SK-N-SH (cell line): ENCODE measurements around the gene CCDC57. TPM values are rescaled to one million over a fixed set of nuclear protein-coding genes. Genes with fewer than 3 reads are reported as not detected.

Experiments
- CTCF ChIA-PET: fragments of 300-600, 350-600 bp; formaldehyde crosslinking; extraction: SDS; loops from one replicate; lab custom pipeline; 2021; lab: Yijun Ruan, JAX
- POLR2A ChIA-PET: fragments of 350-600 bp; sonication (Branson Sonifier 250); formaldehyde crosslinking; extraction: SDS; loops from one replicate; lab custom pipeline; 2020; ENCODE audit warnings: antibody characterized with exemption, inconsistent platforms; lab: Yijun Ruan, JAX
- DNase-seq: peaks from one replicate; pipeline ENCODE4 v3.0.0; 2012
- H2AFZ ChIP-seq: fragments of 200-600 bp; sonication (generic); 2 replicates; pipeline ENCODE4 v1.8.1; 2016; ENCODE audit warnings: antibody characterized with exemption, mild to moderate bottlenecking, low read depth
- H3F3A ChIP-seq: fragments of 200-600 bp; sonication (generic); replicated peaks from 2 replicates; pipeline ENCODE3; 2016; ENCODE audit warnings: antibody characterized with exemption, mild to moderate bottlenecking; ENCODE audit not compliant: insufficient read depth
- H3K27ac ChIP-seq, 2 experiments: fragments of 200-500 bp in 1 of 2; fragments of 200-600 bp in 1 of 2; sonication (Bioruptor generic) in 1 of 2; sonication (generic), shearing (Covaris generic) in 1 of 2; 2 replicates each; pipeline versions ENCODE4 v1.5.1 to v1.6.1; 2014 to 2016; ENCODE audit warnings: low read depth in 2 of 2, inconsistent platforms in 1 of 2, low read length in 1 of 2, mild to moderate bottlenecking in 1 of 2, mixed read lengths in 1 of 2
- H3K27me3 ChIP-seq: fragments of 200-600 bp; sonication (generic), shearing (Covaris generic); 2 replicates; pipeline ENCODE4 v1.6.1; 2016; ENCODE audit warnings: mixed run types; ENCODE audit not compliant: insufficient read depth
- H3K36me3 ChIP-seq, 2 experiments: fragments of 200-500 bp in 1 of 2; fragments of 200-600 bp in 1 of 2; sonication (Bioruptor generic) in 1 of 2; sonication (generic) in 1 of 2; replicated peaks in 1 of 2; 2 replicates each; pipeline versions ENCODE3 to v1.5.1; 2014 to 2016; ENCODE audit warnings: low read length in 1 of 2, mild to moderate bottlenecking in 1 of 2; ENCODE audit not compliant: insufficient read depth in 2 of 2, control insufficient read depth in 1 of 2
- H3K4me1 ChIP-seq, 2 experiments: fragments of 200-500 bp in 1 of 2; fragments of 200-600 bp in 1 of 2; sonication (Bioruptor generic) in 1 of 2; sonication (generic), shearing (Covaris generic) in 1 of 2; 2 replicates each; pipeline versions ENCODE4 v1.5.1 to v1.6.1; 2014 to 2016; ENCODE audit warnings: low read depth in 1 of 2, low read length in 1 of 2, mixed run types in 1 of 2; ENCODE audit not compliant: insufficient read depth in 2 of 2, control insufficient read depth in 1 of 2
- H3K4me2 ChIP-seq: fragments of 200-600 bp; sonication (generic), shearing (Covaris generic); 2 replicates; pipeline ENCODE4 v1.6.1; 2017; ENCODE audit warnings: mixed run types
- H3K4me3 ChIP-seq, 2 experiments: fragments of 200-500 bp in 1 of 2; fragments of 200-600 bp in 1 of 2; sonication (Bioruptor generic) in 1 of 2; sonication (generic), shearing (Covaris generic) in 1 of 2; 2 replicates each; pipeline versions ENCODE4 v1.5.1 to v1.8.1; 2014 to 2016; ENCODE audit warnings: low read depth in 2 of 2, inconsistent platforms in 1 of 2, low read length in 1 of 2, mild to moderate bottlenecking in 1 of 2, mixed read lengths in 1 of 2, moderate library complexity in 1 of 2
- H3K79me2 ChIP-seq: fragments of 200-600 bp; sonication (generic); 2 replicates; pipeline ENCODE4 v1.8.1; 2017; ENCODE audit warnings: mild to moderate bottlenecking; ENCODE audit not compliant: insufficient read depth
- H3K9ac ChIP-seq: fragments of 200-600 bp; sonication (generic); 2 replicates; pipeline ENCODE4 v1.6.1; 2017; ENCODE audit warnings: mixed run types
- H3K9me2 ChIP-seq: fragments of 200-600 bp; sonication (generic); 2 replicates; pipeline ENCODE4 v1.6.1; 2017; ENCODE audit warnings: mixed run types
- H3K9me3 ChIP-seq: fragments of 200-600 bp; sonication (generic); 2 replicates; pipeline ENCODE4 v1.6.1; 2017; ENCODE audit warnings: mixed run types, mild to moderate bottlenecking, moderate library complexity
- H4K20me1 ChIP-seq: fragments of 200-600 bp; sonication (generic); 2 replicates; pipeline ENCODE4 v1.6.1; 2017; ENCODE audit warnings: mild to moderate bottlenecking, mixed run types; ENCODE audit not compliant: insufficient read depth
- CHD2 ChIP-seq: fragments of 150-350 bp; IDR thresholded peaks from 2 replicates; pipeline ENCODE4 v1.6.1; 2018; ENCODE audit warnings: low read length; ENCODE audit not compliant: partially characterized antibody
- ELF1 ChIP-seq: IDR thresholded peaks from 2 replicates; pipeline ENCODE4 v1.4.0; 2012
- GATA2 ChIP-seq: sonication (generic); formaldehyde crosslinking; IDR thresholded peaks from 2 replicates; pipeline ENCODE4 v1.5.0; 2020; ENCODE audit warnings: mild to moderate bottlenecking, missing genetic modification reagents
- IRF3 ChIP-seq: fragments of 150-350 bp; IDR thresholded peaks from 2 replicates; pipeline ENCODE4 v1.6.1; 2016; ENCODE audit warnings: mild to moderate bottlenecking, low read depth, low read length
- JUND ChIP-seq: IDR thresholded peaks from 2 replicates; pipeline ENCODE4 v1.4.0; 2012
- MXI1 ChIP-seq: IDR thresholded peaks from 2 replicates; pipeline ENCODE4 v1.6.1; 2012; ENCODE audit warnings: mild to moderate bottlenecking, low read depth, low read length, improper control_type of control experiment
- PBX3 ChIP-seq: IDR thresholded peaks from 2 replicates; pipeline ENCODE4; 2012
- POLR2AphosphoS5 ChIP-seq: IDR thresholded peaks from 2 replicates; pipeline ENCODE4 v1.6.1; 2012; ENCODE audit warnings: low read depth, low read length
- RAD21 ChIP-seq: IDR thresholded peaks from 2 replicates; pipeline ENCODE4 v1.6.1; 2012; ENCODE audit warnings: mild to moderate bottlenecking, low read length
- RXRA ChIP-seq: IDR thresholded peaks from 2 replicates; pipeline ENCODE4 v1.4.0; 2012; ENCODE audit warnings: low read depth, mild to moderate bottlenecking, borderline replicate concordance
- TEAD4 ChIP-seq: IDR thresholded peaks from 2 replicates; pipeline ENCODE4 v1.4.0; 2012; ENCODE audit warnings: mild to moderate bottlenecking, borderline replicate concordance; ENCODE audit not compliant: insufficient read depth
- YY1 ChIP-seq: IDR thresholded peaks from 2 replicates; pipeline ENCODE4 v1.4.0; 2012; ENCODE audit warnings: low read depth, mild to moderate bottlenecking
- WGBS: methylation state at CpG from one replicate; pipeline ENCODE4 v1.1.6; 2017; ENCODE audit warnings: low lambda C conversion rate; 5-methylcytosine and 5-hydroxymethylcytosine counted together
- polyA plus RNA-seq, 3 experiments: library from polyadenylated mRNA; depleted of rRNA; stranded (reverse); fragments of >200 nt; gene quantifications; 2 replicates each; pipeline ENCODE4 v1.2.3, GENCODE V29; 2012
- TF ChIP-seq, protein P1 (sequence below): IDR thresholded peaks from 2 replicates; pipeline ENCODE4 v1.4.0; 2012; ENCODE audit warnings: low read depth
- TF ChIP-seq, protein P2 (sequence below): fragments of 200-600 bp; sonication (generic); IDR thresholded peaks from 2 replicates; pipeline ENCODE4 v1.6.1; 2017; ENCODE audit warnings: antibody characterized with exemption, mild to moderate bottlenecking, moderate library complexity

Gene CCDC57
- polyA plus RNA-seq, 1 of the 3 experiments (the other 2 are of a cell fraction), result 68.6 TPM

GRCh38 chr17:82153295-82153691 lies 59.3 kb downstream of the CCDC57 start:
- ChIA-PET POLR2A (interaction anchor here (1.3 to 3.5 kb wide), 2 partner anchors 47 to 123 kb away, joined by 3 to 14 read pairs; no protein-coding TSS in a partner anchor), CTCF (interaction anchor here (0.9 to 8.7 kb wide), 13 partner anchors 8 to 216 kb away, joined by 3 to 174 read pairs (median 10); partner anchors contain the start of genes CENPX, DCXR, FASN and LRRC45)
- no peak overlapping the region for H2AFZ ChIP-seq
- no peaks in the 10 kb centered on the region for H3K79me2 ChIP-seq
- H3K27ac ChIP-seq, result no peak overlapping the region
- H3K9ac ChIP-seq, result no peak overlapping the region
- TF ChIP-seq MXI1, result no peak
- no peak for TF ChIP-seq ELF1
- no peak for TF ChIP-seq GATA2 (CRISPR knock-in tag)
- TF ChIP-seq JUND, result no peak
- no peak for TF ChIP-seq TEAD4
- TF ChIP-seq, protein P1, sequence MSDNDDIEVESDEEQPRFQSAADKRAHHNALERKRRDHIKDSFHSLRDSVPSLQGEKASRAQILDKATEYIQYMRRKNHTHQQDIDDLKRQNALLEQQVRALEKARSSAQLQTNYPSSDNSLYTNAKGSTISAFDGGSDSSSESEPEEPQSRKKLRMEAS, result no peak
- no peak for TF ChIP-seq RXRA
- no peak for TF ChIP-seq IRF3
- no peak for TF ChIP-seq RAD21
- TF ChIP-seq, protein P2, sequence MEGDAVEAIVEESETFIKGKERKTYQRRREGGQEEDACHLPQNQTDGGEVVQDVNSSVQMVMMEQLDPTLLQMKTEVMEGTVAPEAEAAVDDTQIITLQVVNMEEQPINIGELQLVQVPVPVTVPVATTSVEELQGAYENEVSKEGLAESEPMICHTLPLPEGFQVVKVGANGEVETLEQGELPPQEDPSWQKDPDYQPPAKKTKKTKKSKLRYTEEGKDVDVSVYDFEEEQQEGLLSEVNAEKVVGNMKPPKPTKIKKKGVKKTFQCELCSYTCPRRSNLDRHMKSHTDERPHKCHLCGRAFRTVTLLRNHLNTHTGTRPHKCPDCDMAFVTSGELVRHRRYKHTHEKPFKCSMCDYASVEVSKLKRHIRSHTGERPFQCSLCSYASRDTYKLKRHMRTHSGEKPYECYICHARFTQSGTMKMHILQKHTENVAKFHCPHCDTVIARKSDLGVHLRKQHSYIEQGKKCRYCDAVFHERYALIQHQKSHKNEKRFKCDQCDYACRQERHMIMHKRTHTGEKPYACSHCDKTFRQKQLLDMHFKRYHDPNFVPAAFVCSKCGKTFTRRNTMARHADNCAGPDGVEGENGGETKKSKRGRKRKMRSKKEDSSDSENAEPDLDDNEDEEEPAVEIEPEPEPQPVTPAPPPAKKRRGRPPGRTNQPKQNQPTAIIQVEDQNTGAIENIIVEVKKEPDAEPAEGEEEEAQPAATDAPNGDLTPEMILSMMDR, result no peak
- TF ChIP-seq POLR2AphosphoS5, result no peak
- no peak for TF ChIP-seq PBX3
- no peak for TF ChIP-seq YY1
- no peak for TF ChIP-seq CHD2
- peaks cover 5 to 36% of the 10 kb centered on the region in 2 experiments for H3K36me3 ChIP-seq
- H3K4me2 ChIP-seq, result no peak overlapping the region
- peak; percentile 39 for DNase-seq
- 82% methylated on average over 6 of the region's 6 CpGs for WGBS
- peaks cover 13% of the 10 kb centered on the region for H3F3A ChIP-seq
- H4K20me1 ChIP-seq, result no peaks in the 10 kb centered on the region
- no peaks in the 10 kb centered on the region for H3K9me3 ChIP-seq
- H3K9me2 ChIP-seq, result no peaks in the 10 kb centered on the region
- H3K4me1 ChIP-seq, result no peaks in the 10 kb centered on the region
- no peaks in the 10 kb centered on the region for H3K27me3 ChIP-seq
- H3K4me3 ChIP-seq, result no peak overlapping the region
